AG09319 (cell line): Measurements from ENCODE around the gene DSG3.

Source experiments
- DNase-seq: peaks from one replicate; pipeline ENCODE4 v3.0.0-alpha.2; 2010; ENCODE audit warnings: low read depth; ENCODE audit errors: extremely low read depth
- CTCF ChIP-seq: IDR thresholded peaks from 2 replicates; pipeline ENCODE4 v1.5.1; 2011; ENCODE audit warnings: low read depth, mild to moderate bottlenecking, inconsistent platforms, low read length, moderate library complexity

The DSG3 gene

GRCh38 chr18:31407649-31408048 lies 39.9 kb upstream of the DSG3 start:
- no peak for DNase-seq
- TF ChIP-seq CTCF = no peak

- TF ChIP-seq CTCF = no peak
- no peak for DNase-seq
Observed at GRCh38 chr18:31409276-31409675, 38.3 kb upstream of the DSG3 start.

GRCh38 chr18:31410716-31411483 lies 36.6 kb upstream of the DSG3 start:
- TF ChIP-seq CTCF = no peak
- DNase-seq = no peak

GRCh38 chr18:31413137-31413536 lies 34.4 kb upstream of the DSG3 start:
- no peak for TF ChIP-seq CTCF
- DNase-seq = no peak

GRCh38 chr18:31417850-31418249 lies 29.7 kb upstream of the DSG3 start:
- DNase-seq = no peak
- TF ChIP-seq CTCF = no peak

- no peak for DNase-seq
- no peak for TF ChIP-seq CTCF
Observed at GRCh38 chr18:31419457-31419932, 28.0 kb upstream of the DSG3 start.

- no peak for DNase-seq
- TF ChIP-seq CTCF = no peak
Observed at GRCh38 chr18:31420032-31420431, 27.5 kb upstream of the DSG3 start.
